Liver (tissue), 3 donors: Measurements from ENCODE around the gene PKD1L1.

ENCODE experiments used
- CTCF ChIP-seq: fragments of 150-350 bp; IDR thresholded peaks from 2 replicates; pipeline ENCODE4 v1.5.1; 2017; ENCODE audit warnings: improper control_type of control experiment, low read depth, low read length; ENCODE audit not compliant: missing input control
- FOXA1 ChIP-seq: IDR thresholded peaks from 2 replicates; pipeline ENCODE4 v1.6.1; 2016; ENCODE audit warnings: antibody characterized with exemption
- GABPA ChIP-seq, 2 donors: IDR thresholded peaks in 1 of 2; conservative IDR thresholded peaks in 1 of 2; 2 replicates each; pipeline ENCODE4 v1.6.1; 2016; ENCODE audit warnings: antibody characterized with exemption in 2 of 2, mild to moderate bottlenecking in 1 of 2, moderate library complexity in 1 of 2
- JUND ChIP-seq, 2 donors: IDR thresholded peaks; 2 replicates each; pipeline ENCODE4 v1.6.1; 2016; ENCODE audit warnings: antibody characterized with exemption in 2 of 2
- MAX ChIP-seq: IDR thresholded peaks from 2 replicates; pipeline ENCODE4 v1.6.1; 2016; ENCODE audit warnings: antibody characterized with exemption
- RAD21 ChIP-seq, 2 donors: IDR thresholded peaks; 2 replicates each; pipeline ENCODE4 v1.6.1; 2016; ENCODE audit warnings: antibody characterized with exemption in 2 of 2, mild to moderate bottlenecking in 2 of 2
- REST ChIP-seq: IDR thresholded peaks from 2 replicates; pipeline ENCODE4 v1.6.1; 2016; ENCODE audit warnings: antibody characterized with exemption, mild to moderate bottlenecking
- RXRA ChIP-seq, 2 donors: IDR thresholded peaks; 2 replicates each; pipeline ENCODE4 v1.6.1; 2017 to 2018; ENCODE audit warnings: antibody characterized with exemption in 2 of 2, mild to moderate bottlenecking in 1 of 2
- SP1 ChIP-seq: IDR thresholded peaks from 2 replicates; pipeline ENCODE4 v1.6.1; 2018; ENCODE audit warnings: antibody characterized with exemption, mild to moderate bottlenecking
- TAF1 ChIP-seq: conservative IDR thresholded peaks from 2 replicates; pipeline ENCODE4 v1.6.1; 2016; ENCODE audit warnings: antibody characterized with exemption, mild to moderate bottlenecking
- donor health status: healthy.
- donor health status: healthy.

GRCh38 chr7:47803846-47804245, 144.4 kb downstream of the PKD1L1 start:
- no peak for TF ChIP-seq FOXA1
- TF ChIP-seq RAD21 (IDR thresholded peaks at IDR 0.05) = no peak
- TF ChIP-seq CTCF = no peak
- TF ChIP-seq MAX = no peak
- no peak for TF ChIP-seq REST
- no peak for TF ChIP-seq JUND (IDR thresholded peaks at IDR 0.05)
- TF ChIP-seq TAF1 = no peak
- no peak for TF ChIP-seq GABPA (IDR thresholded peaks at IDR 0.05 in 1 of 2, conservative IDR thresholded peaks at IDR 0.05 in 1 of 2)
- TF ChIP-seq SP1 = no peak
- TF ChIP-seq RXRA (IDR thresholded peaks at IDR 0.05) = no peak
